Measurements from ENCODE around the gene PTPRA.

Gene PTPRA

DNA sequence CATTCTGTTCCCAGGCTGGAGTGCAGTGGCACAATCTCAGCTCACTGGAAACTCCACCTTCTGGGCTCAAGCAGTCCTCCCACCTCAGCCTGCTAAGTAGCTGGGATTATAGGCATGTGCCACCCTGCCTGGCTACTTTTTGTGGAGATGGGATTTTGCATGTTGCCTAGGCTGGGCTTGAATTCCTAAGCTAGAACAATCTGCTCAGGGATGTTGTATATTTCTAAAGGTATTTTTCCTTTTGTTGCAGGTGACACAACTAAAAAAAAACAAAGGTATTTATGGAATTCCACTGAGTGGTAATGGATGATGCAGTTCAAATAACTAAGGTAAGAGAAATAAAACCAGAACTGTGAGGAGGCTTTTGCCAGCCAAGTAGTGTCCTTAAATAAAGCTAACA, 49.7 kb downstream of the PTPRA start:
- DNase-seq (ENCODE audit: low spot score) = no peak

DNA sequence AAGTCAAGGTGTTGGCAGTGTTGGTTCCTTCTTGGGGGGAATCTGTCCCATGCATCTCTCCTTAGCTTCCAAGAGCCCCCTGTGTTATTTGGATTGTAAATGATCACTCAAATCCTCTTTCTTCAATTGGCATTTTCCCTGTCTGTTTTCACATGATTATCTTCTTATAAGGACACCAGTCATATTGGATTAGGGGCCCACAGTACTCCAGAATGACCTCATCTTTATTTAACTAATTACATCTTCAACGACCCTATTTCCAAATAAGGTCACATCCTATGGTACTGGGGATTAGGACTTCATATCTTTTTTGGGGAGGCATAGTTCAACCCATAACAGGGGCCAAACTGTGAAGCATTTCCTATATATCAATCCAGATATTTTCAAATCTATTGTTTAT, 57.3 kb downstream of the PTPRA start:
- DNase-seq (ENCODE audit: low spot score) = no peak

DNA sequence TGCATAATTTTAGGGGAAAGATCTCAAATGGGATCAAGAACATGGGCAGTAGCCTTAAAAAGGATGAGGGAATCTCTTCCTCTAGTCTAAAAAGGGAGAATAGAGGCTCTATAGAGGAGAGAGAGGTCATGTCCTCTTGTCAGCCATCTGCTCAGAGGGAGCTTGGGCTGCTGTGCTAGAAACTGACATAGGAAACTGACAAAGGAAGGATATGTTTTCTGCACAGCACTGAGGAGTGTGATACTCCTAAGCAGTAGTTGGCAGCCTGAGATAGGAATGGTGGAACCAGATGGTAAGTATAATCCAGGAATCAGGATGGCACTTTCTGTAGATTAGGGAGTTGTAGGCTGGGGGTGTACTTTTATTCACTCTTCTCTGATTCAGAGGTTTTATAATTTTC, 59.2 kb downstream of the PTPRA start:
- no peak for DNase-seq (ENCODE audit: low spot score)

DNA sequence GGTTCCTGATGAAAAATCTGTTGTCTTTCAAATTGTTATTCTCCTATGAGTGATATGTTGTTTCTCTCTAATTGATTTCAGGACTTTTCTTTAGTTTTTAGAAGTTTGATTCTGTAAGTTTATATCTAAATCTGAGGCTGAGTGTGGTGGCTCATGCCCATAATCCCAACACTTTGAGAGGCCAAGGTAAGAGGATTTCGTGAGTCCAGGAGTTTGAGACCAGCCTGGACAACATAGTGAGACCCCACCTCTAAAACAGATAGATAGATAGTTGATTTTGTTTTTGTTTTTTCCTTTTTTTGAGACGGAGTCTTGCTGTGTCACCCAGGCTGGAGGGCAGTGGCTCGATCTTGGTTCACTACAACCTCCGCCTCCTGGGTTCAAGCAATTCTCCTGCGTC, 64.6 kb downstream of the PTPRA start:
- DNase-seq (ENCODE audit: low spot score) = no peak

DNA sequence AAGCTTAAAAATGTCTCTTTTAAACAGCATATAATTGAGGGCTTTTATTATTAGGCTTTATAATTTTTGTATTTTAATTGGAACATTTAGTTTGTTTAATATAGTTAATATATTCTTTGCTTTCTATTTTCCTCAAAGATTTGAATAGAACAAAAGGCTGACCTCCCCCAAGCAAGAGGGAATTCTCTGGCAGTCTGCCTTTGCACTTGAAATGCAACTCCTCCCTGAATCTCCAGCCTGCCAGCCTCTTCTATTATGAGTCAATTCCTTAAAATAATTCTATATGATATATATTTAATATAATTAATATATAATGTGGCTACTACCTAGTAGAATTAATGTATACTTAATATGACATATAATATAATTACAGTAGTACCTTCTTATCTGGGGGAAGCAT, 69.2 kb downstream of the PTPRA start:
- DNase-seq (ENCODE audit: low spot score) = no peak

DNA sequence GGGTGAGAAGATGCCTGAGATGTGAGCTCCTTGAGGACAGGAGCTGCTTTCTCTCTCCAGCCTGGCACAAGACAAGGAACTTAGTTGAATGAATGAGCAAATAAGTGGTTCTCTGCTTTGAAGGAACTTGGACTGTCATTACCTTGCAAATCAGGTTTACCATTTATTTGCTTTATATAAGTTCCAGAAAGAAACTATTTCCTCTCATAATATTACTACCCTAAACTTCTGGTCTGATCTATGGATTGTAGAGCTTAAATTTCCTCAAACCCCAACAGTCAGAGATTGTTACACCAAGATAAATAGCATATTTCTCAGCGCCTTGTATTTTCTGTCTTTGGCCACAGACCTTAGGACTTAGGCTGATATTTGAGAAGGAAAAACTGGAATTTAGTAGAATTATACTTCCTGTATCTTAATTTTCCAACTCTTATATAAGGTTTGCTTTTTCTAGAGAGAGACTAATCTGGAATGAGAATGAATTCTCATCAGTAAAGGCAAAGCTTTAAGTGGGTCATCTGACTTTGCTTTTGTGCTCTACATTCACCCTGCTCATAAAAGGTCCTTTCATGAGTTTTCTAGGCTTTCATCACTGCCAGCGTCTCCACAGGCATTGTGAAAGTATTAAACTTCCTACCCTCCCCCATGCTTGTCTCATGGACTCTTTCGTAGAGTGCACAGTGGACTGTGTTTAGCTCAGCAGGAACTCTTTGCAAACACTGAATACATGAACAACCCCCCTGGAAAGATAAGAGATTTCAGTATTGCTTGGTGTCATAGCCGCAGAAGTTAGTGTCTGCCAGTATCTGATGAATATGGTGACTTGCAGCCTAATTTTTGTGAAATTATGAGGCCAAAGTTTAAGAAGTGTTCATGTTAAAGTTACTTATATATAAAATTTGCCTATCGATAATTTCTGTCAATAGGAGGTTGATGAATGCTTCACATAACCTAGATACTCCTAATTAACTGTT, 74.0 kb downstream of the PTPRA start:
- DNase-seq (ENCODE audit: low spot score) = peak; percentile 53

DNA sequence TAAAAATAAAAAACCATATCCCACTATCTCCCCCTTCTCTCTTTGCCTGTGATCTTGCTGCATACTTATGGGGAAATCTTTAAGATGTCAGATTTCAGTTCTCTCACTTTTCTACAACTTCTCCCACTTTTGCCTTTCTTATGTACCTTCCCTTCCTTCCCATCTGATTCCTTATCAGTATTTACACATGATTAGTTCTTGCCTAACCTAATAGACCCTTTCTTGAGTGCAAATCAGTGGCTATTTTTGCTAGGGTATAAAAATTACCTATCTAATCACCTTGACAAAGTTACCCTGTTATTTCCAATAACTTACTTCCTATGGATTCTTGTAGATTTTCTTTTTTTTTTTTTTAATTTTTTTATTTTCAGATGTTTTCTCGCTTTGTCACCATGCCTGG, 75.7 kb downstream of the PTPRA start:
- no peak for DNase-seq (ENCODE audit: low spot score)

DNA sequence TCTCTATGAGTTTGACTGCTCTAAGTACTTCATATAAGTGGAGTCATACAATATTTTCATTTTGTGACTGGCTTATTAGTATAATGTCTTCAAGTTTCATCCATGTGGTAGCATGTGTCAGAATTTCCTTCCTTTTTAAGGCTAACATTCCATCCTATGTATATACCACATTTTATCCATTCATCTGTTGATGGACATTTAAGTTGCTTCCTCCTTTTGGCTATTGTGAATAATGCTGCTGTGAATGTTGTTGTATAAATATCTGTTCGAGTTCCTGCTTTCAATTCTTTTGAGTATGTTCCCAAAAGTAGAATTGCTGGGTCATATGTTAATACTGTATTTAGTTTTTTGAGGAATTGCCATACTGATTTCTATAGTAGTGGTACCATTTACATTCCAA, 79.5 kb downstream of the PTPRA start:
- no peak for DNase-seq (ENCODE audit: low spot score)

DNA sequence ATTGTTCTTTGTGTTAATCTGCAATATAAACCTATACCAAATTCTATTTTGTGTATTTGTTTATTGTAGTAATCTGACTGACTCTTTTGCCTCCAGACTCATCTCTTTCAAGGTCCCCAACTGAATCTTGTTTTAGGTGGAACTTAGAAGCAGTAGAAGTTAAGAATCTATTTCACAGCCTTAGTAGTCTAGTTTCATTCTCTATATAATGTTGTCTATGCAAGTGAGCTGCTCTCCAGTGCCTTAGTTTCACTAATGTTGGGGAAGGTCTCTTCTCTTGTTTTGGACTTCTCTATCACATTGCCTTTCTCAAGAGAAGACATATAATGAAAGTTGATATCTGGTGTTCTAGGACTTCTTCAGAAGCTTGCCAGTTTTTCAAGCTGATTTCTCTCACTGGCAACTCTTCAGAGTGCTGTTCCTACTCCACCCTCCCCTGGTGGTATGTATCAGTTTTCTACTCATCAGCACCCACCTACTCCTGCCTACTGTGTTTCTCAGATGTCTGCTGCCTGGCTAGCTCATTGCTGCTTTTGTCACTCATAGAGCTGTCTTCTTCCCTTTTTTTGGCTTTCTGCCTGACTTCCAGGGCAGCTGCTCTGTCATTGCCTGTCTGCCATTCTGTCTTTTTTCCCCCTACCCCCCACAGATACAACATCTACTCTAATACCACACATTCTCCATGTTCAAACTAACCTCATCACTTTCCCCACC, 82.1 kb downstream of the PTPRA start:
- DNase-seq (ENCODE audit: low spot score) = no peak

DNA sequence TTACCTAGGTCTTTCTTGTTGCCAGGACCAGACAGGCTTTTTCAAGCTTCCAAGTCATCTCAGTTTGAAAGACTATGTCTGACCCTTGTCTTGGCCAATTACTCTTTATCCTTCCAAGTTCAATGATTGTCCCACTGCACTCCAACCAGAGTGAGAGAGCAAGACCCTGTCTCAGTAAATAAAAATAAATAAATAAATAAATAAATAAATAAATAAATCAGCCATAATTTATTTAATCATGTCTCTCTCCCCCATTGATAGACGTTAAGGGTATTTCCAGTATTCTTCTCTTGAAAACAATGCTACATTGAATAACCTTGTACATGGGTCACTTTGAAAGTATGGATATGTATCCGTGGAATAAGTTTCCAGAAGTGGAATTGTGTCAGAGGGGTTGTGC, 83.2 kb downstream of the PTPRA start:
- no peak for DNase-seq (ENCODE audit: low spot score)

DNA sequence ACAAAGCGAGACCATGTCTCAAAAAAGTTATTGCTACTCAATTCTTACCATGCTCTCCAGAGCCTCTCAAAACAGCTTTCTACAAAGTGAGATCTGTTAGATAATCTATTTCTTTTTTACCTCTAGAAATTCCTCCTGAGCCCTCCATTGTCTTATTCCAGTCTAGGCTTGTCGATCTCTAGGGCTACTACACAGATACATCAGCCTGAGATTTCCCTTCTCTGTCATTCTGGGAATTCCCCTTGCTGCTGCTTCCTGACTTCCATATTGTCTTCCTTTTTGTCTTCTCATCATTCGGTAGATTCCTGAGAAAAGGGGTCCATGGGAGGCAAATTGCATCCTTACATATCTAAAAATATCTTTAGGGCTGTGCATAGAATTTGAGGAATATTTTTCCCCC, 94.6 kb downstream of the PTPRA start:
- no peak for DNase-seq (ENCODE audit: low spot score)

DNA sequence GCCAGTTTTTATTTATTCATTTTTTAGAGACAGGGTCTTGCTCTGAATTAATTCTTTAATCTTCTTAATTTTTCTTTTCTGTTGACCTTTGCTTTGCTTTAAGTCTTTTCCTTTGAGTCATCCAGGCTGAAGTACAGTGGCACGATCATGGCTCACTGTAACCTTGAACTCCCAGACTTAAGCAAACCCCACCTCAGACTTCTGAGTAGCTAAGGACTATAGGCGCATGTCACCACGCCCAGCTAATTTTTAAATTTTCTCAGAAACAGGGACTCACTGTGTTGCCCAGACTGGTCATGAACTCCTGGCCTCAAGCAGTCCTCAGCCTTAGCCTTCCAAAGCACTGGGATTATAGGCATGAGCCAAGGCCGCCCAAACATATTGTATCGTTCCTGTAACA, 98.8 kb downstream of the PTPRA start:
- DNase-seq (ENCODE audit: low spot score) = no peak

DNA sequence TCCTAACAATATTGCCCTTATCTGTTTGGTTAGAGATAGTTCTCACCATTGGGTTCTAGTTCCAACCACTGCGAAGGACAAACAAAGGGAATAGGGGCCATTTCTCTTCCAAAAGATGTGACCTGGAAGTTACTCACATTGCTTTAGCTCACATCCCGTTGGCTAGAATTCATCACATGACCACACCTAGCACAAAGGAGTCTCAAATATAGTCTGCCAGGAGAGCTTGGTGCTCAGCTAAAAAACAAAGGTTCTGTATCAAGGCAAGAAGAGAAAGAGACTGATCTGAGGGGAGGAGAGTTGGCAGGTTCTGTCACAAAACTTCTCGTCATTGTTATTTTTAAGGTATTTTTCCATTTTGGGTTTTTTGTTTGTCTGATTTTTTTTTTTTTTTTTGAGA, 100.3 kb downstream of the PTPRA start:
- no peak for DNase-seq (ENCODE audit: low spot score)

DNA sequence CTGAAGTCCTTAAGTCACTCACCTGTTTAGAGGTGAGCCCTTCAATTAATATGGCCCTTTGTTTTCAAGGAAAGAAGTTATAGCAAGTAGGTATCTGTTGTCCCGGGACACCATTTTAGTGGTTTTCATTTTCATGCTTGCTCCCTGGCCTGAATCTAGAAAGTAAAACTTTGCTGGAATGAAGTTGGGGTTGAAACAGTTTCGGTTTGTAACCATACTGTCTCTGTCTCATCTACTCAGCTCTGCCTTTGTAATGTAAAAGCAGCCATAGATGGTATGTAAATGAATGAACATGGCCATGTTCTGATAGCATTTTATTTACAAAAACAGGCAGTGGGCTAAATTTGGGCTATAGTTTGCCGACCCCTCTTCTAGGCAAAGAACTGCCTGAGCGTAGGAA, 105.2 kb downstream of the PTPRA start:
- no peak for DNase-seq (ENCODE audit: low spot score)

DNA sequence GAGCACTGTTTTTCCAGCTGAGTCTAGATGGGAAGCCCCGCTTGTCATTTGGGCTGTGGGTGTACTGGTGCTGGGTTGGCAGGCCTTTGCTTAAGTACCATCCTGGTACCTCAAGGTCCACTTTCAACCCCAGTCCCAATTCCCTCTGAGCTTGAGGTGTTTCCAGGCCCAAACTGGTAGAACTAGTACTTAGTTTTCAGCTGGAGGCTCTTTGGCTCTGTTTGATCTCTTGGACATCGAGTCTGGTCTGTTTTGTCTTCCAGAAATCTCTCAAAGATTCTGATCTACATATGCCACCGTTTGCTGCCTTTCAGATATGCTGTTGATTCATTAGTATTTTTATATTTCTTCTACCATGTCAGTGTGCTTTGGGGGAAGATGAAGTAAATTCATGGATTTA, 108.4 kb downstream of the PTPRA start:
- no peak for DNase-seq (ENCODE audit: low spot score)

DNA sequence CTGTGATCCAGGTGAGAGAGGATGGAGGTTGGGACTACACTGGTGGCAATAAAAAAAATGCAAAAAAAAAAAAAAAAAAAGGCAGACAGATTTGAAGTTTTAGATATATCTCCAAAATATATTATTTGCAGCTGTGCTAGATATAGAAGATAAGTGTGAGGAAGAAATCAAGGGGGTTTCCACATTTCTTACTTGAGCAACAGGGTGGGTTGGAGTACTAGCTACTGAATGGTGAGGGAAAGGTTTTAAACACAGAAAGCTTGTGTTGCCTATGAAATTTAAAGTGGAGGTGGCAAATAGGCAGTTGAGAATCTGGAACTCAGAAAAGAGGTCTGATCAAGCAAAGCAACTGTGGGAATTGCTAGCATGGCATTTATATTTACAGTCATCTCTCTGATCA, 110.2 kb downstream of the PTPRA start:
- DNase-seq (ENCODE audit: low spot score) = no peak

DNA sequence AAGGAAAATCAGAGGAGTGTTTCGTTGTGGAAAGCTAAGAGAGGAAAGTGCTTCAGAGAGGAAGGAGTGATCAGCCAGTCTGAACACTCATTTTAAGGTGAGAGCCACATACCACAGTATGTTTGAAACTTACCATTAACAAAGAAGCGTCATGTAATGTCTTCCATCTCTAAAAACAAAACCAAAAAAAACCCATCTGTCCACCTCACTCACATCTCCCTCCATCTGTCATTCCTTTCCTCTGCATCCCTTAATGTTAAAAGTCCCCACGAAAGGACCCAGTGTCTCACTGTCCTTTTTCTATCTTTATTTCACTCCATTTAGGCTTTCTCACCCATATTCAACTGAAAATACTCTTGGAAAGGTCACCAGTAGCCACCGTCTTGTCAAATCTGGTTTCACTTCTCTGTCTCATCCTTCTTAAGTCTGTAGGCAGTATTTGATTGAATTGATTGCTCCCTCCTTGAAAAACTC, 110.8 kb downstream of the PTPRA start:
- DNase-seq (ENCODE audit: low spot score) = no peak

DNA sequence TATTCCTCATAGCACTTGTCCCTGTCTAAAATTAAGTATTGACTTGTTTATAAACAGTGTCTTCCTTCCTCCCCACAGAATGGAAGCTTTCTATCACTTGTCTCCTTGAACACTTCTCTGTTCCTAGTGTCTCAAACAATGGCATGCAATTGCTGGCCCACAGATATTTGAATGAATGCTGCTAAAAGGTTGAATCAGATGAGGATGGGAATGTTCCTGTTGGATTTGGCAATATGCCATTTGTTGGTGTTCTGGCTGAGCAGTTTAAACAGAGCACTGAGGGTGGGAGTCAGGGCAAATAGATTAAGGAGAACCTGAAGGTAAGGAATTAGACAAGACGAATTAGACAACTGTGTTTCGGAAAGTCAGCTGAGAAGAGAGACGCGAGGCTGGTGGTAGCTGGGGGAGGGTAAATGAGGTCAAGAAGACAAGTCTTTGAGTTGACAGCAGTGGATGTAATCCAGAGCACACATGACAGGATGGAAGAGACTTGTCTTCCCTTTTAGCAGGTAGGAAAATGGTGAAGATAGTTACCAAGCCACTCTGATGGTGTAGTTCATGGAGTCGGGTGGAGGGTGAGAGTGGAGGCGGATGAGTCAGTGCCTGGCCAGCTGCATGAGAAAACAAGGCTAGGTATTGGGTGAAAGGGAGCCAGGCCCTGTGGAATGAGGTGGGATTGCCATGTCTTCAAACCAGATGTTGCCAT, 111.8 kb downstream of the PTPRA start:
- DNase-seq (ENCODE audit: low spot score) = no peak

DNA sequence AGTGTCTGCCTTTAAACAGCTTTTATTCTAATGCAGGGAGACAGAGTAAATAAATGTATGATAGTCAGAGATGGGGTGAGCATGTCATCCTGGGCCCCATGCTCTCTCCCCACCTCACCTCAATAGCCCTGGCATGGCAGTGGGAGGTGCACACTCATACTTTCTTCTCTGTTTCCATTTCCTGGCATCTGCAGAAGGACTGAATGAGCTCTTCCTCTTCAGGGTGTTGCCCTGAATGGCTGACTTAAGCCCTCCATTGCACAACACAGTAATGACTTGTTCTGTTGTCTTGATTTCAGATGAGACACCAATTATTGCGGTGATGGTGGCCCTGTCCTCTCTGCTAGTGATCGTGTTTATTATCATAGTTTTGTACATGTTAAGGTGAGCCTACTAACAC, 113.2 kb downstream of the PTPRA start:
- no peak for DNase-seq (ENCODE audit: low spot score)

DNA sequence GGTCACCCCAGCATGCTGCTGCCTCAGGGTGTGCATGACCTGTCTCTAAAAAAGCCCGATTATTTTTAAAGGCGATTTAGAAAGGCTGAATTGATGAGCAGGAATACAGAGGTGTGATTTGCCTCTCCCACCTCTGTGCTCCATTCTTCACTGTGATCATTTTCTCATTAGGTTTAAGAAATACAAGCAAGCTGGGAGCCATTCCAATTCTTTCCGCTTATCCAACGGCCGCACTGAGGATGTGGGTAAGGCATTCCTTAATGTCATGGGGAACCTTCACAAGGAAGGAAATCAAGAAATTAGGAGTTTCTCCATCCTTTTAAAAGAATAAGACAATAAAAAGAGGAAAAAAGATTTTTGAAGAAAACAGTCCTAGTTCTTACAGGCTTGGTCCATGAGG, 114.6 kb downstream of the PTPRA start:
- DNase-seq (ENCODE audit: low spot score) = no peak

DNA sequence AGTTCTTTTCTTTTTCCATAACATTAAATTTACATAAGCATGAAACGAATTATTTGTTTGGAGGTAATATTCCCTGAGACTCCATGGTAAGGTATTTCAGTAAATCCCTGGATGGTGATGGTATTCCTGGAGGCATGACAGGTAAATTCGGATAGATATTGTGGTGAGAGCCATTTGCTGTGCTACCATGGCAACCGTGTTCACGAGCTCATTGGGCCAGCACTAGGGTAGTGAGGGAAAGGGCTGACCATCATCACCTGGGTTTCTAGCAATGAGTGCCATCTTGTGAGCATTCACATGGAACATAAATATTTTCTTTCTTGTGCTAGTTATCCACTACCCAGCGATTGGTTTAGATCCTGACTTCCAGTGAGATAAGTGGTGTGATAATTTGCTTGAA, 118.3 kb downstream of the PTPRA start:
- DNase-seq (ENCODE audit: low spot score) = no peak

DNA sequence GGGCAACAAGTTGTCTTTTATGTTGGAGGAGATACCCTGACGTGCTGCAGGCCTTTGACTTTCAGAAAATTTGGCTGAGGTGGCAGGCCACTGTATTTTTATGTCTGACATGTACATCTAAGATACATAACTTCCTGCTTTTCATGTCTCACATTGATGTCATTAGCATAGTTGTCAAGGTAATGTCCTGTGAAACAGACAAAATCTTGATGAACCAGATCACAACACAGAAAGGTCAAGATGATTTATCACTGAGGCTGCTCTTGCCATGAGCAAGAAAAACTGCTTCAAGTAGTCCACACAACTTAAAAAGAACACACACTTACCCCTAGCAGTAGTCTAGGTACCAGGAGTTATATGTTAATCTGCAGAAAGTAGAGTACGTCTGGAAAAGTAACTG, 120.0 kb downstream of the PTPRA start:
- no peak for DNase-seq (ENCODE audit: low spot score)

DNA sequence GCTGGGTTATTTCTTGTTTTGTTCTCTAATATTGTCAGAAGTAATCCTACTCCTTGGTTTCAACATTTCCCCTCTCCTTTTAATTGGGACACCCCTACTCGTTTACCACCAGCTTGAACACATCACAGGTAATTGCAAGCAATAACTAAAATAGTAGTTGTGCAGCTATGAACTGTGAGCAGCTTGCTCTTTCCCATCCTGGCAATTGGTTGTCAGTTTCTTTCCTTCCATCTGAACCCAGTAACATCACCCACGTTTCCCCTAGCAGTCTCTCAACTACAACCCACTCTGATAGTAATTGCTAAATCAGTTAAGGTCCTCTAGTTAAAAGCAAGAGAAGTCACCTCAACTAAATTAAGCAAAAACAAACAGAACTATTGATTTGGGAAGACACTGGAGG, 122.5 kb downstream of the PTPRA start:
- no peak for DNase-seq (ENCODE audit: low spot score)
